Uterus (tissue), 2 donors: ENCODE results near the gene AP2B1.

Experiments used
- POLR2A ChIP-seq, 2 donors: fragments of 450-650 bp; IDR thresholded peaks; one replicate each; pipeline ENCODE4 v1.6.1; 2016; ENCODE audit warnings: antibody characterized with exemption in 2 of 2, mild to moderate bottlenecking in 1 of 2, moderate library complexity in 1 of 2
- TF ChIP-seq, protein P1 (sequence below), 4 experiments: fragments of 200-600 bp in 2 of 4; fragments of 450-650 bp in 2 of 4; sonication (generic) in 2 of 4; IDR thresholded peaks; one replicate each; pipeline ENCODE4 v1.5.1; 2016 to 2019; ENCODE audit warnings: antibody characterized with exemption in 4 of 4, mild to moderate bottlenecking in 2 of 4, moderate library complexity in 1 of 4

DNA sequence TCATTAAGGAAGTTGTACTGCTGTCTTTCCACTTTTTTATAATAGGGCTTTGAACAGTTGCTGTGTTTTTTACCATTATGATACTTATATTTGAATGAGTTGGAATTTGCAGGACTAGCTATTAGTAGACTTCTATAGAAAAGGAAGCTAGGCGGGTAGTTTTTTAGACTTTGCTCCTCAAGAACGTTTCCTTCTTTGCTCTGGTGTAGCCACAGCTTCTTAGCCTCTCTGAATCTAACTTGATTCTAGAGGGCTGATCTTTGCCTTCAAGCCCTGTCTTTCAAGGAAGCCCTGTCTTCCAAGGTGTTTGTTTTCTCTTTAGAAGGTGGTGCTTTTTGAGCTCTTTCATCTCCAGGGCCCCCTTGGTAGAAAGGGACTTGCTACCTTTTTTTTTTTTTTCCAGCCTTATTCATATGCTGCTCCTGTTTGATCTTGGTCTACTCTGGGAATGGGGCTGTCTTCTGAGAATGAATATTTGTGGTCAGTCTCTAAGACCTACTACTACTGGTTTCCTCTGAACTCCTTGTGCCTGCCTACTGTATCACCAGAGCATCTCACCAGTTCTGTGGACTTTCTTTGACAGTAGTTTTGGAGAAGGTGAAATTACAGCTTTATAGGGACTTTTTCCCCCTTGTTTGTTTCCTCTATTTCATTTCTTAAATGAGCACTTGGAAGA, 92.0 kb downstream of the AP2B1 start:
- no peak for TF ChIP-seq POLR2A (IDR thresholded peaks at IDR 0.05)
- TF ChIP-seq, protein P1, sequence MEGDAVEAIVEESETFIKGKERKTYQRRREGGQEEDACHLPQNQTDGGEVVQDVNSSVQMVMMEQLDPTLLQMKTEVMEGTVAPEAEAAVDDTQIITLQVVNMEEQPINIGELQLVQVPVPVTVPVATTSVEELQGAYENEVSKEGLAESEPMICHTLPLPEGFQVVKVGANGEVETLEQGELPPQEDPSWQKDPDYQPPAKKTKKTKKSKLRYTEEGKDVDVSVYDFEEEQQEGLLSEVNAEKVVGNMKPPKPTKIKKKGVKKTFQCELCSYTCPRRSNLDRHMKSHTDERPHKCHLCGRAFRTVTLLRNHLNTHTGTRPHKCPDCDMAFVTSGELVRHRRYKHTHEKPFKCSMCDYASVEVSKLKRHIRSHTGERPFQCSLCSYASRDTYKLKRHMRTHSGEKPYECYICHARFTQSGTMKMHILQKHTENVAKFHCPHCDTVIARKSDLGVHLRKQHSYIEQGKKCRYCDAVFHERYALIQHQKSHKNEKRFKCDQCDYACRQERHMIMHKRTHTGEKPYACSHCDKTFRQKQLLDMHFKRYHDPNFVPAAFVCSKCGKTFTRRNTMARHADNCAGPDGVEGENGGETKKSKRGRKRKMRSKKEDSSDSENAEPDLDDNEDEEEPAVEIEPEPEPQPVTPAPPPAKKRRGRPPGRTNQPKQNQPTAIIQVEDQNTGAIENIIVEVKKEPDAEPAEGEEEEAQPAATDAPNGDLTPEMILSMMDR (IDR thresholded peaks at IDR 0.05) = no peak
